ENCODE measurements around the gene SAFB2. TPM values are rescaled to one million over a fixed set of nuclear protein-coding genes. Genes with fewer than 3 reads are reported as not detected.

Gene SAFB2
- total RNA-seq, 1 donor, result 36.7 TPM

DNA sequence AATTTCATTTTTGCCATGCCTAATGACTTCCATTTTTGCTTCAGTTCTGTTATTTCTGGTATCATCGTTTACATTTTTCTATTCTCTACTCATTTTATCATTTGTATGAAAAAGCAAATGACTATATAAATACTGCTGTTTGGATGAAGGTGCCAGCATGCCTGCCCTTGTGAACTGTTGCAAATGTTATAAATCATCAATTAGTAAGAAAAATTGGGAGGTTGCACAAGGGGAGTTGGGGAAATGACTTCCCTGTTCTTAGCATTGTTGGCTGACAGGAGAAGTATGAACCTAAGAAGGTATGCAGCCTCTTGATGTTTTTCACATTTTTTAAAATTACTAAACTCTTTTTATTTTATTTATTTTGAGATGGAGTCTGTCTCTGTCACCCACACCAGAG, 15.4 kb upstream of the SAFB2 start:
- no peak overlapping the region for H3K4me3 ChIP-seq (ENCODE audit: low read depth, low read length)
- DNase-seq (ENCODE audit: low read depth), result peak; percentile 48
- TF ChIP-seq, protein P1, sequence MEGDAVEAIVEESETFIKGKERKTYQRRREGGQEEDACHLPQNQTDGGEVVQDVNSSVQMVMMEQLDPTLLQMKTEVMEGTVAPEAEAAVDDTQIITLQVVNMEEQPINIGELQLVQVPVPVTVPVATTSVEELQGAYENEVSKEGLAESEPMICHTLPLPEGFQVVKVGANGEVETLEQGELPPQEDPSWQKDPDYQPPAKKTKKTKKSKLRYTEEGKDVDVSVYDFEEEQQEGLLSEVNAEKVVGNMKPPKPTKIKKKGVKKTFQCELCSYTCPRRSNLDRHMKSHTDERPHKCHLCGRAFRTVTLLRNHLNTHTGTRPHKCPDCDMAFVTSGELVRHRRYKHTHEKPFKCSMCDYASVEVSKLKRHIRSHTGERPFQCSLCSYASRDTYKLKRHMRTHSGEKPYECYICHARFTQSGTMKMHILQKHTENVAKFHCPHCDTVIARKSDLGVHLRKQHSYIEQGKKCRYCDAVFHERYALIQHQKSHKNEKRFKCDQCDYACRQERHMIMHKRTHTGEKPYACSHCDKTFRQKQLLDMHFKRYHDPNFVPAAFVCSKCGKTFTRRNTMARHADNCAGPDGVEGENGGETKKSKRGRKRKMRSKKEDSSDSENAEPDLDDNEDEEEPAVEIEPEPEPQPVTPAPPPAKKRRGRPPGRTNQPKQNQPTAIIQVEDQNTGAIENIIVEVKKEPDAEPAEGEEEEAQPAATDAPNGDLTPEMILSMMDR (IDR thresholded peaks at IDR 0.05; ENCODE audit: insufficient read depth, low read length), result no peak

DNA sequence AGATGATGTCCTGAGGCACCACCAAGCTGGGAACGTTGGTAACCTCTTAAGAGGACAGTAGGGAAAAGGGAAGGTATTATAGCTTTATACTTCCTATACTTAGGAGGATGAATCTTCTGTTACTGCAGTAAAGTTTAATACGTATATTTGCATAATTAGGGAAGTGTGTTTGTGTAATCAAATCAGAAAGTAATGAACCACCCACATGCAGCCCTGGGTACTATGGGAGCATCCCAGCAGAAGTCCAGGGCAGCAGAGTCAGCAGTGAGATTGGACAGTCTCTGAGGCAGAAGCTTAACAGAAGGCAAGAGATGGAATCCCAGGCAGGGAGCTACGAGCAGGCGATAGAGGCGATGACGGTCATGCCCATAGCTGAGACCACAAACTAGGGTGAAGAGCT, 12.9 kb upstream of the SAFB2 start:
- TF ChIP-seq, protein P1 (IDR thresholded peaks at IDR 0.05; ENCODE audit: insufficient read depth, low read length), result no peak
- DNase-seq (ENCODE audit: low read depth), result no peak
- H3K4me3 ChIP-seq (ENCODE audit: low read depth, low read length), result no peak overlapping the region

DNA sequence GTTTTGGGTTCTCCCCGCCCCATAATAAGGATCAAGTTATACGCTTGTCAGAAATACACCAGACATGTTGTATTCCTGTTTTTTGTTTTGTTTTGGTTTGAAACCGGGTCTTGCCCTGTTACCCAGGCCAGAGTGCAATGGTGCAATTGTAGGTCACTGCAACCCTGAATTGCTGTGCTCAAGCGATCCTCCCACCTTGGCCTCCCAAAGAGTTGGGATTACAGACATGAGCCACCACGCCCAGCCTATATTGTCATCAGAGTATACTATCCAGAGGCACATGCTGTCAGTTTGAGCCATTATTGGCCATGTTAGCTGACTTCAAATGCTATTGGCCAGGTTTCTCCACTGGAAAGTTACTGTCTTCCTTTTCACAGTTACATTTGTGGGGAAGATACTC, 10.1 kb upstream of the SAFB2 start:
- no peak overlapping the region for H3K4me3 ChIP-seq (ENCODE audit: low read depth, low read length)
- TF ChIP-seq, protein P1 (IDR thresholded peaks at IDR 0.05; ENCODE audit: insufficient read depth, low read length), result no peak
- no peak for DNase-seq (ENCODE audit: low read depth)

DNA sequence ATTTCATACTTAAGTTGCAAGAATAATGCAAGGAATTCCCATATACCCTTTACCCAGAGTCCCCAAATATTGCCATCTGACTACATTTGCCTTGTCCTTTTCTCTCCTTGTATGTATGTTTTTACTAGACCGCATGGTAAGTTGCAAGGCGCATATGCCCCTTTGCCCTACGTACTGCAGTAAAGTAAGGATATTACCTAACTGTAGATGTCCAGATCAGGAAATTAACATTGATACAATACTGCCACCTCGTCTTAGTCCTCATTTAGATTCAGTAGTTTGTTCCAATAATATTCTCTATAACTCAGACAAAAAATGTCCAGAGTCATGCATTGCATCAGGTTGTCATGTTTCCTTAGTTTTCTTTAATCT, 9.7 kb upstream of the SAFB2 start:
- H3K4me3 ChIP-seq (ENCODE audit: low read depth, low read length), result no peak overlapping the region
- TF ChIP-seq, protein P1 (IDR thresholded peaks at IDR 0.05; ENCODE audit: insufficient read depth, low read length), result no peak
- DNase-seq (ENCODE audit: low read depth), result no peak

DNA sequence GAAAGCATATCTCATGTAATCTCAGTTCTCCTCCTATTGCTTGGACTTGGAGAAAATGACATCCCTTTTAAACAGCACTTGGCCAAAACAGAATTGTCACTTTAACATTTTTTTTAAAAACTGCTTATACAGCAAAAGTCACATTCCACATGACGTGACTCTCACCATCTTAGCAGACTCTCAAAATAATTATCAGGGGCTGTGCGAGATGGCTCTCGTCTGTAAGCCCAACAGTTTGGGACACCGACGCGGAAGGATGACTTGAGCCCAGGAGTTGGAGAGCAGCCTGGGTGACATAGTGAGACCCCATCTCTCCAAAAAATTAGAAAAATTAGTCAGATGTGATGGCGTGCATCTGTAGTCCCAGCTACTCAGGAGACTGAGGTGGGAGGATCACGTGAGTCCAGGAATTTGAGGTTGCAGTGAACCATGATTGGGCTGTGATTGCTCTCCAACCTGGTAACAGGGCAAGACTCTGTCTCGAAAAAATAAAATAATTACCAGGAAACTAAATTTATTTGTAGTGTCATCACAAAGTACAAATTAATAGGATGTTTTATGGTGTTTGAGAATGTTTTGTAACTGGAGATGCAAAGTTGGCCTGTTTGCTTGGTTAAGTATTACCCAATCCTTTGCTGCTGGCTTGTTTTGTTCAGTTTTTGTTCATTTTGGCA, 9.1 kb upstream of the SAFB2 start:
- H3K4me3 ChIP-seq (ENCODE audit: low read depth, low read length), result no peak overlapping the region
- DNase-seq (ENCODE audit: low read depth), result peak; percentile 53
- TF ChIP-seq, protein P1 (IDR thresholded peaks at IDR 0.05; ENCODE audit: insufficient read depth, low read length), result no peak

DNA sequence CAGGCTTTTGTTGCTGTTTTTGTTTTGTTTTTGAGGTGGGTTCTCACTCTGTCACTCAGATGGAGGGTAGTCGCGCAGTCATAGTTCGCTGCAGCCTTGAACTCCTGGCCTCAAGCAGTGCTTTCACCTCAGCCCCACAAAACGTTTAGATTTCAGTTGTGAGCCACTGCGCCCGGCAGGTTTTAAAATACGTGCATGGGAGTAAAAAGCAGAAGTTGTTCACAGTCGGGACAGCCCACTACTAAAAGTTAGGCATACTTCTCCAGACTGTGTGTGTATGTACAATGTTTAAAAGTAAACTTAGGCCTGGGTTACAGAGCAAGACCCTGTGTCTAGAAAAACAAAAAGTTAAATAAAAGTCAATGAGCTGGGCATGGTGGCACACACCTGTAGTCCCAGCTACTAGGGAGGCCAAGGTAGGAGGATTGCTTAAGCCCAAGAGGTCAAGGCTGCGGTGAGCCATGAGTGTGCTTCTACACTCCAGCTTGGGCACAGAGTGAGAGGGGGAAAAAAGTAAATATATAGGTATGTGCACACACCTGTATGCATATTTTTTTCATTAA, 6.4 kb upstream of the SAFB2 start:
- TF ChIP-seq, protein P1 (IDR thresholded peaks at IDR 0.05; ENCODE audit: insufficient read depth, low read length), result no peak
- DNase-seq (ENCODE audit: low read depth), result no peak
- H3K4me3 ChIP-seq (ENCODE audit: low read depth, low read length), result no peak overlapping the region

DNA sequence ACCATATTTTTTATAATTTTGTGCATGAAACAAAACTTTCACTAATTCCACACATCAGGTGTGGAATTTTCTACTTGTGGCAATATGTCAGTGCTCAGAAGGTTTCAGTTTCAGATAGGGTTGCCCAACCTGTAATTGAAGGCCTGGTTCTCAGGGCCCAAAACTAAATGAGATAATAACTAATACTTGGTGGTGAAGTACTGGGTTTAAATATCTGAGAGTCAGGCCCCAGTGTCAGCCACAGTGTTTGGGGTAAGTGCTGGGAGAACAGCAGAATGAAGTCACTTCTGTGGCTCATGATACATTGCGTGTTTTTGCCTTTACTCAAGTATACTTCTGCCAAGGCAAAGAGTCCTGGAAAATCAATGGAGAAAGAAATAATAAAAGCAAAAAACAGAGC, 5.9 kb upstream of the SAFB2 start:
- TF ChIP-seq, protein P1 (IDR thresholded peaks at IDR 0.05; ENCODE audit: insufficient read depth, low read length), result no peak
- DNase-seq (ENCODE audit: low read depth), result peak; percentile 80
- no peak overlapping the region for H3K4me3 ChIP-seq (ENCODE audit: low read depth, low read length)
